HG03064 (cell line): ENCODE results near the gene WIPF2.

Experiments
- ATAC-seq: cut with Tn5 transposase; IDR thresholded peaks from one replicate; pipeline ENCODE4 v1.9.1; 2021; ENCODE audit warnings: low read depth; ENCODE audit not compliant: unreplicated experiment

WIPF2 gene

GRCh38 chr17:40323391-40324381 lies 104.6 kb downstream of the WIPF2 start:
- ATAC-seq: no peak

GRCh38 chr17:40325156-40326013 lies 106.3 kb downstream of the WIPF2 start:
- no peak for ATAC-seq

- ATAC-seq: no peak
Measured at GRCh38 chr17:40326014-40326831, 107.1 kb downstream of the WIPF2 start.

- no peak for ATAC-seq
Measured at GRCh38 chr17:40326832-40327199, 107.7 kb downstream of the WIPF2 start.

GRCh38 chr17:40327244-40327729 lies 108.2 kb downstream of the WIPF2 start:
- no peak for ATAC-seq

- no peak for ATAC-seq
Measured at GRCh38 chr17:40327735-40328385, 108.8 kb downstream of the WIPF2 start.

GRCh38 chr17:40328386-40328766 lies 109.3 kb downstream of the WIPF2 start:
- ATAC-seq: no peak

GRCh38 chr17:40329839-40330794 lies 111.0 kb downstream of the WIPF2 start:
- no peak for ATAC-seq

- no peak for ATAC-seq
Measured at GRCh38 chr17:40330850-40331470, 111.9 kb downstream of the WIPF2 start.

GRCh38 chr17:40331743-40332641 lies 112.9 kb downstream of the WIPF2 start:
- ATAC-seq: no peak
